Loucy (cell line): ENCODE data around the gene FREM3.

Experiments
- CTCF ChIP-seq: fragments of 200-600 bp; sonication (generic); conservative IDR thresholded peaks from 2 replicates; pipeline ENCODE4 v1.5.1; 2014; ENCODE audit warnings: mild to moderate bottlenecking, antibody characterized with exemption, low read length
- EZH2phosphoT487 ChIP-seq: fragments of 200-600 bp; IDR thresholded peaks from 2 replicates; pipeline ENCODE4 v1.6.1; 2018; ENCODE audit warnings: antibody characterized with exemption, mild to moderate bottlenecking, moderate library complexity, borderline replicate concordance

- TF ChIP-seq CTCF (no peak), EZH2phosphoT487 (no peak)
Observed at GRCh38 chr4:143654571-143654970, 45.9 kb downstream of the FREM3 start.
